Tibial nerve (tissue), 4 donors: Measurements from ENCODE around the gene GNA12. TPM values are rescaled to one million over a fixed set of nuclear protein-coding genes. Genes with fewer than 3 reads are reported as not detected.
A peak's percentile ranks its signal among the peaks of the same experiment; 100 is the strongest.

Experiments
- DNase-seq, 2 donors: peaks; one replicate each; pipeline ENCODE4 v3.0.0-alpha.2; 2019; ENCODE audit warnings: low spot score in 2 of 2
- H3K27ac ChIP-seq, 4 donors: fragments of 200-600 bp; sonication (generic) in 3 of 4; one replicate each; pipeline ENCODE4 v1.5.1; 2017 to 2019; ENCODE audit warnings: mild to moderate bottlenecking in 1 of 4
- H3K27me3 ChIP-seq, 2 donors: fragments of 200-600 bp; sonication (generic) in 1 of 2; one replicate each; pipeline versions ENCODE4 v1.5.1 to v1.6.0; 2017 to 2019
- H3K36me3 ChIP-seq, 3 donors: fragments of 200-600 bp; sonication (generic); one replicate each; pipeline ENCODE4 v1.5.1; 2018 to 2019
- H3K4me1 ChIP-seq, 4 donors: fragments of 200-600 bp; sonication (generic) in 3 of 4; one replicate each; pipeline ENCODE4 v1.5.1; 2017 to 2019
- H3K4me3 ChIP-seq, 4 donors: fragments of 200-600 bp; sonication (generic) in 3 of 4; one replicate each; pipeline ENCODE4 v1.5.1; 2017 to 2019; ENCODE audit warnings: mild to moderate bottlenecking in 1 of 4, moderate library complexity in 1 of 4
- H3K9me3 ChIP-seq, 4 donors: fragments of 200-600 bp; sonication (generic) in 3 of 4; one replicate each; pipeline ENCODE4 v1.5.1; 2017 to 2019
- CTCF ChIP-seq, 5 experiments: fragments of 200-600 bp in 3 of 5; fragments of 450-650 bp in 2 of 5; sonication (generic) in 3 of 5; IDR thresholded peaks; one replicate each; pipeline ENCODE4 v1.5.1; 2016 to 2019; ENCODE audit warnings: antibody characterized with exemption in 5 of 5, mild to moderate bottlenecking in 3 of 5, moderate library complexity in 2 of 5
- EP300 ChIP-seq, 2 donors: sonication (generic); formaldehyde crosslinking; IDR thresholded peaks; one replicate each; pipeline ENCODE4 v1.6.1; 2017; ENCODE audit warnings: antibody characterized with exemption in 2 of 2, mild to moderate bottlenecking in 1 of 2
- POLR2A ChIP-seq, 2 donors: fragments of 450-650 bp; IDR thresholded peaks; one replicate each; pipeline ENCODE4 v1.6.1; 2017; ENCODE audit warnings: antibody characterized with exemption in 2 of 2, mild to moderate bottlenecking in 2 of 2, moderate library complexity in 2 of 2
- WGBS, 2 donors: methylation state at CpG; one replicate each; pipeline ENCODE4 v1.1.5; 2018; 5-methylcytosine and 5-hydroxymethylcytosine counted together
- total RNA-seq, 4 donors: library from RNA; depleted of rRNA; stranded (reverse); fragments of >200 nt; gene quantifications; one replicate each; pipeline ENCODE4 v1.1.0, GENCODE V29; 2016

GNA12 gene
- total RNA-seq, 4 donors from 2014 or later, result 21.3 to 36.0 (median 29.4) TPM

- H3K27ac ChIP-seq, result no peak overlapping the region
- peaks cover 0 to 7% (median 0%) of the 10 kb centered on the region in 3 donors for H3K36me3 ChIP-seq
- WGBS, 2 donors, result 81 to 84% methylated on average over 20 of the region's 20 CpGs
- no peak for DNase-seq
- no peaks in the 10 kb centered on the region for H3K9me3 ChIP-seq
- H3K27me3 ChIP-seq, result no peaks in the 10 kb centered on the region
- TF ChIP-seq POLR2A (IDR thresholded peaks at IDR 0.05), result no peak
- TF ChIP-seq EP300 (IDR thresholded peaks at IDR 0.05), result no peak
- no peak overlapping the region for H3K4me3 ChIP-seq
- H3K4me1 ChIP-seq, result peaks cover 0 to 52% (median 12%) of the 10 kb centered on the region in 4 donors
Observed at GRCh38 chr7:2825559-2826227, 18.4 kb downstream of the GNA12 start.

DNA sequence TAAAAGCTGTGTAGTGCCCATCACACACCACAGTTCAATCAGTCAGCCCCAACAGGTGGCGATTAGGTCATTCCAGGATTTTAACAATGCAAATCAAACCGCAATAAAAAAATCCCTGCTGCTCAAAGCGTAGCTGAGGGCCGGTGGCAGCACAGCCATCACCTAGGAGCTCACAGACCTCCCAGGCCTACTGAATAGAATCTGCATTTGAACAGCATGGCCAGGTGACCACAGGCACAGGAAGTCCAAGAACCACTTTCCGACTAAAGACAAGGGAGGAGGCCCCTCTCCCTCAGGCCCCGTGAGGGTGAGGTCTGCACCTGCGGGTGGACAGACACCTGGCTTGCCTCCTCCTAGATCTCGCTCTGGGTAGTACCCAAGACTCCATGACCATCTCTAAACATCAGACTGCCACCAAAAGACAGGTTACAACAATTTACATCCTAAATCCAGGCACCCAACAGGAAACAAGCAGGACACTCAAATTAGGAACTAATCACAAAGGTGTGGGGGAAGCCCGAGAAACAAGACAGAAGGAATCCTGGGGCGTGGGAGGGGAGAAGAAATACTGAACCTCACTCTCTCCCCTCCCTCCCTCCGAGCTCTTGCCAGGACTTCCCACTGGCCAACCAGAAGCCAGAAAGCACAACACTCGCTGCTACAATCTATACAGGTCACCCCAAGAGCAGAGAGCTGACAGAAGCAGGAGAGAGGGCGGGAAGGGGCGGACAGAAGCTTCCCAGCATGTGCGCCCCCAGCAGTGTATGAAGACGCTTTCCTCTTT is 19.2 kb downstream of the GNA12 start:
- H3K4me1 ChIP-seq, result peaks cover 0 to 54% (median 14%) of the 10 kb centered on the region in 4 donors

DNA sequence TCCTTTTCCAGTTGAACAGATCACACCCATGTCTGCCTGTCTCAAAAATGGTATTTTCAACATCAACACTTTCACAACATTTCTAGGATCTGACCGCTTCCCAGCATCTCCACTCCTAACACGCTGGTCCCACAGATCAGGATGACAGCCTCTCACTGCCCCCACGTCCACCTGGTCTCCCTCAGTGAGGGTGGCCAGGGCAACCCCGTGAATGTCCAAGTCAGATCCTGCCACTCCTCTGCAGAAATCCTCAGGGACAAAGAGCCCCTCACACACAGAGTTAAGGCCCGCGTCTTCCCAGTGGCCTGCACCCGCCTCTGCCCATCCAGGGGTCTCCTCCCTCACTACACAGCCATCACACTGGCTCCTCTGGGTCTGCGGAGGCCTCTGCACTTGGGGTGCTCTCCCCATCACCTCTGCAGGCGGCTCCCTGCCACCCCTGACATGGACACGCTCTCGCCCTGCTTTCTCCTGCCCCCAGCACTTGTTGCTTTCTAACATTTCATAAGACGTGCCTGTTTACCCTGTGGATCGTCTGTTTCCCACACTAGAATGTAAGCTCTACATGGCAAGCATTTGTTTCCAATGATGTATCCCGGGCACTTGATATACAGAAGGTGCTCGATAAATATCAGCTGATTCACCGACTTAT is 20.0 kb downstream of the GNA12 start:
- TF ChIP-seq CTCF (IDR thresholded peaks at IDR 0.05) (no peak), POLR2A (IDR thresholded peaks at IDR 0.05) (no peak), EP300 (IDR thresholded peaks at IDR 0.05) (no peak)
- WGBS, 2 donors, result 77 to 80% methylated on average over 16 of the region's 16 CpGs
- no peaks in the 10 kb centered on the region for H3K36me3 ChIP-seq
- H3K9me3 ChIP-seq, result no peaks in the 10 kb centered on the region
- H3K27me3 ChIP-seq, result no peaks in the 10 kb centered on the region
- no peak for DNase-seq
- H3K27ac ChIP-seq, result no peak overlapping the region
- H3K4me1 ChIP-seq, result peaks cover 0 to 59% (median 15%) of the 10 kb centered on the region in 4 donors
- H3K4me3 ChIP-seq, result no peak overlapping the region

More for the DNA sequence above, 19.2 kb downstream of the GNA12 start:
- no peak for TF ChIP-seq POLR2A (IDR thresholded peaks at IDR 0.05)
- no peak for TF ChIP-seq EP300 (IDR thresholded peaks at IDR 0.05)
- TF ChIP-seq CTCF (IDR thresholded peaks at IDR 0.05), result no peak
- no peak overlapping the region for H3K4me3 ChIP-seq
- H3K9me3 ChIP-seq, result no peaks in the 10 kb centered on the region
- H3K27me3 ChIP-seq, result no peaks in the 10 kb centered on the region
- no peak overlapping the region for H3K27ac ChIP-seq
- H3K36me3 ChIP-seq, result no peaks in the 10 kb centered on the region
- no peak for DNase-seq
- WGBS, 2 donors, result 74 to 77% methylated on average over 16 of the region's 16 CpGs

DNA sequence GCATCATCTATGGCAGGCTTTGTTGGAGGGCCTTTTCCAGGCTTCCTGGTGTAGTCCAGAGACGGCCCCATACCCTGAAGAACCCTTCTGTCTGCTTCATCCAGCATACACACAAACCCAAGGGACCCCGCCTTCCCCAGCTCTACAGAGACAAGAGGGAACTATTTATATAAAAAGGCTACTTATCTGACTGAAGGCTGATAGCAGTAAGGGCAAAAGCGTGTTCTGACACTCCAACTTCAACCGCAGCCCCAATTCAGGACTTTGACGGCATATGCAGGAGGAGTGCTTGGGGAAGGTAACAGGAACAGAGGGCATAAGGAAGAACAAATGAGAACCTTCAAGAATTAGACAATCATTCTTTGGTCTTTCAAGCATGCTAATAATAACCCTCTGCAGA is 21.0 kb downstream of the GNA12 start:
- no peaks in the 10 kb centered on the region for H3K27me3 ChIP-seq
- H3K4me3 ChIP-seq, result no peak overlapping the region
- H3K4me1 ChIP-seq, result peaks cover 0 to 67% (median 18%) of the 10 kb centered on the region in 4 donors
- DNase-seq, result no peak
- H3K36me3 ChIP-seq, result no peaks in the 10 kb centered on the region
- no peak for TF ChIP-seq CTCF (IDR thresholded peaks at IDR 0.05)
- no peak for TF ChIP-seq EP300 (IDR thresholded peaks at IDR 0.05)
- no peak for TF ChIP-seq POLR2A (IDR thresholded peaks at IDR 0.05)
- H3K27ac ChIP-seq, result peak overlapping the region in 1 of 4 donors; percentile 23
- no peaks in the 10 kb centered on the region for H3K9me3 ChIP-seq
- WGBS, 2 donors, result 53 to 63% methylated on average over 5 of the region's 5 CpGs

DNA sequence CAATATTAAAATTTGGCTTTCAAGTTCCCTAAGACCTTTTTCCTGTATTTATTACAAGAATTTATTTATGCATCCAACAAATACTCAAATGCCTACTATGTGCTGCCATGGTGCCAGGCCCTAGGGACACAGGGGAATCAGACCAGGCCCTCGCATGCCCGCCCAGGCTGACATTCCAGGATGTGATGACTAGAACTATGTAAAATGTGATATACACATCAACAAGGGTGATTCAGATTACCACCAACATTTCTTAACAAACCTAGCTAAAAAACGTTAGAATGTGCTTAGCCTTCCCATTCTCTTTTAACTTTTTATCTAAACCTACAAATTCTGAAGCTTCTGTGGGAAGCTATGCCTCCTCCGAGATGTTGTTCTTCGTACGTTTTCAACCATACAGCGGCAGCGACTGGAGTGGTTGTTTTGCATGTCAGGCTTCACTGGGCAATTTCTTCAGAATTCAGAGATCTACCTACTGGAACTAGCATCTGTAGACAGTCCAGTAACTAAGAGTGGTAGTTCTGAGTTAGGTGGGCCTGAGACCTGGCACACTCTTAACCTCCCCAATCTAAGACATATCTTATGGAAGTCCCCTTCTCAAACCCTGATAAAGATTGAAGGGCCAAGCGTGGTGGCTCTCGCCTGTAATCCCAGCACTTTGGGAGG is 22.1 kb downstream of the GNA12 start:
- DNase-seq, result no peak
- Histone ChIP-seq H3K27me3 (no peaks in the 10 kb centered on the region), H3K4me1 (peaks cover 0 to 74% (median 23%) of the 10 kb centered on the region in 4 donors), H3K4me3 (no peak overlapping the region), H3K9me3 (no peaks in the 10 kb centered on the region), H3K27ac (peak overlapping the region in 2 of 4 donors; percentile 23), H3K36me3 (no peaks in the 10 kb centered on the region)
- whole genome bisulfite sequencing, 2 donors, result 91 to 92% methylated on average over 10 of the region's 10 CpGs
- TF ChIP-seq CTCF (IDR thresholded peaks at IDR 0.05) (no peak), POLR2A (IDR thresholded peaks at IDR 0.05) (no peak), EP300 (IDR thresholded peaks at IDR 0.05) (no peak)
